Suppressor macrophage treated with lipopolysaccharide for 4 hours (primary cell): ENCODE data around the gene SEZ6L2.
A peak's percentile ranks its signal among the peaks of the same experiment; 100 is the strongest.
"Not testable (repeated sequence)": the region's sequence is repeated elsewhere in the genome, so short reads cannot be mapped to it uniquely, and the experiment has no call there.

Source experiments
- DNase-seq: peaks from one replicate; pipeline ENCODE4 v3.0.0-alpha.2; 2020

Gene SEZ6L2

DNA sequence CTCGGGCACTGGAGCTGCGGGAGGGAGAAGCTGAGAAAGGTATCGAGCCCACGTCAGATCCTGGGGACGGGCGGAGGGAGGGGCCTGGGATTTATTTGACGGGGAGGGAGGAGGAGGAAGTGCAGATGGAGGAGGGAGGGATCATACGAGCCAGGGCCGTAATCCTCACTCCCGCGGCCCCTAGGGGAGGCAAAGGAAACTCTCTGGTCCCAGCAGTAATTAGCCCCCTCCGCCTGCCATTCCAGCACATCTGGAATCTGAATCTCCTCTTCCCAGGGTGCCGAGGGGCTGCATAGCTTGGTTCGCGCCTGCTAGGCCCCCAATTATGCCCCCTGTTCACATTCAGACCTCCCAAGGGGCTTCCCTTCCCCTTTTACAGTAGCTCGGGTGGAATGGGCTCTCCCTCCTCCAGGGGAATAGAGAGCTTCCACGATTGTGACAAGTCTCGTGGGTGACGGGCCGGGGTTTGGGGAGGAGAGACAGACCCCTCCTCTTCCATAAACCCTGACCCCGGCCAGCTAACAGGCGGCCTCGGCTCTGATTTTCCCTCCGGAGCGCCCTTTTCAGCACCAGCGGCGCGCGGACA is at the start of gene SEZ6L2:
TSS of gene SEZ6L2 (minus strand) at position 35 of the 586 bp plus-strand sequence. CDS start 531 bp downstream, outside the sequence.
- DNase-seq = peak; percentile 76

DNA sequence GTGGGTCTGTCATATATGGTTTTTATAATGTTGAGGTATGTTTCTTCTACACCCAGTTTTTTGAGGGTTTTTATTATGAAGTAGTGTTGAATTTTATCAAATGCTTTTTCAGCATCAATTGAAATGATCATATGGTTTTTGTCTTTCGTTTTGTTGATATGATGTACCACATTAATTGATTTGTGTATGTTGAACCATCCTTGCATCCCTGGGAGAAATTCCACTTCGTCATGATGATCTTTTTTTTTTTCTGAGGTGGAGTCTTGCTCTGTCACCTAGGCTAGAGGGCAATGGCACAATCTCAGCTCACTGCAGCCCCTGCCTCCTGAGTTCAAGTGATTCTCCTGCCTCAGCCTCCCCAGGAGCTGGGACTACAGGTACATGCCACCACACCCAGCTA is 48.5 kb upstream of the SEZ6L2 start:
- no peak for DNase-seq

DNA sequence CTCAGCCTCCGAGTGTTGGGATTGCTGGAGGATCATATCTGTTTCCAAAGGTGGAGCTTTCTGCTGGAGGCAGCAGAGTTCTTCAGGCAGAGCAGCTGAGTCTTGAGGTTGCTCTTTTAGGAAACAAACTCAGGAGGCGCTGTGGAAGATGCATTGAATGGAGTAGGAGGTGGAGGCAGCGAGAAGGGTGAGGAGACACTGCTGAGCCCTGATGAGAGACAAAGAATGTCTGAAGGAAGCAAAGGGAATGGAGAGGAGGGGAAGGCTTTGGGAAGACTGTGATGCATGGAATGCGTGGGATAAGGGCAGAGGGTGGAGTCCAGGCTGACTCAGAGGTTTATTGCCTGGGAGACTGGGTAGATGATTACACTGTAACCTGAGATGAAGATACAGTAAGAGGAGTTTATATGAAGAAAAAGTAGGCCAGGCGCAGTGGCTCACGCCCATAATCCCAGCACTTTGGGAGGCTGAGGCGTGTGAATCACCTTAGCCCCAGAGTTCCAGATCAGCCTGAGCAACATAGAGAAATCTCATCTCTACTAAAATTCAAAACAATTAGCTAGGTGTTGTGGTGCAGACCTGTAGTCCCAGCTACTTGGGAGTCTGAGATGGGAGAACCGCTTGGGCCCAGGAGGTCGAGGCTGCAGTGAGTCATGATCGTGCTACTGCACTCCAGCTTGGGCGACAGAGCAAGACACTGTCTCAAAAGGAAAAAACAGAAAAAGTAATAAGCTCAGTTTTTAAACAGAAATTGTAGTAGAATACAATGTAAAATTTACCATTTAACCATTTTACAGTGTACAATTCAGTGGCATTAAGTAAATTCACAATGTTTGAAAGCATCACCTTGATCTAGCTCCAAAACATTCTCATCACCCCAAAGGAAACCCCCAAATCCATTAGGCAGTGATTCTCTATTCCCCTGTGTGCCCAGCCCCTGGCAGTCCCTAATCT is 44.8 kb upstream of the SEZ6L2 start:
- DNase-seq = no peak

DNA sequence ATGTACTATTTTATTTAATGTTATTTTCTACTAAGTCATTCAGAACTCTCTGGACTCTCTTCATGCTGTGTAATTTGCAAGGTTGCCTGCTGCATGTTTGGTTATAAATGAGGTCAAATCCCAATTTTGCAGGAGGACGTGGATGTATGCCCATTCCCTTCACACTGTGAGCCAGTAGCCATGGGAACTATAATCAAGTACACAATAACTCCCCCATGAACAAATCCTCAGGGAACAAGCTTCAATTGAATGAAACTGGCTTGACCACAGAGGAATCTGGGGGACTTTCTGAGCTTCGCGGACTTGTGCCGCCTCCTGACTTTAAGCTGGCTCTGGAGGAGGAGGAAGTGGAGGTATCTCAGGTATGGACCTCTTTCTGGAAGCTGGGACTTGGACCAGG is 41.3 kb upstream of the SEZ6L2 start:
- no peak for DNase-seq

DNA sequence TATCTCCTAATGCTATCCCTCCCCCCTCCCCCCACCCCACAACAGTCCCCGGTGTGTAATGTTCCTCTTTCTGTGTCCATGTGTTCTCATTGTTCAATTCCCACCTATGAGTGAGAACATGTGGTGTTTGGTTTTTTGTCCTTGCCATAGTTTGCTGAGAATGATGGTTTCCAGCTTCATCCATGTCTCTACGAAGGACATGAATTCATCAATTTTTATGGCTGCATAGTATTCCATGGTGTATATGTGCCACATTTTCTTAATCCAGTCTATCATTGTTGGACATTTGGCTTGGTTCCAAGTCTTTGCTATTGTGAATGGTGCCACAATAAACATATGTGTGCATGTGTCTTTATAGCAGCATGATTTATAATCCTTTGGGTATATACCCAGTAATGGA is 32.4 kb upstream of the SEZ6L2 start:
- DNase-seq = not testable (repeated sequence)

DNA sequence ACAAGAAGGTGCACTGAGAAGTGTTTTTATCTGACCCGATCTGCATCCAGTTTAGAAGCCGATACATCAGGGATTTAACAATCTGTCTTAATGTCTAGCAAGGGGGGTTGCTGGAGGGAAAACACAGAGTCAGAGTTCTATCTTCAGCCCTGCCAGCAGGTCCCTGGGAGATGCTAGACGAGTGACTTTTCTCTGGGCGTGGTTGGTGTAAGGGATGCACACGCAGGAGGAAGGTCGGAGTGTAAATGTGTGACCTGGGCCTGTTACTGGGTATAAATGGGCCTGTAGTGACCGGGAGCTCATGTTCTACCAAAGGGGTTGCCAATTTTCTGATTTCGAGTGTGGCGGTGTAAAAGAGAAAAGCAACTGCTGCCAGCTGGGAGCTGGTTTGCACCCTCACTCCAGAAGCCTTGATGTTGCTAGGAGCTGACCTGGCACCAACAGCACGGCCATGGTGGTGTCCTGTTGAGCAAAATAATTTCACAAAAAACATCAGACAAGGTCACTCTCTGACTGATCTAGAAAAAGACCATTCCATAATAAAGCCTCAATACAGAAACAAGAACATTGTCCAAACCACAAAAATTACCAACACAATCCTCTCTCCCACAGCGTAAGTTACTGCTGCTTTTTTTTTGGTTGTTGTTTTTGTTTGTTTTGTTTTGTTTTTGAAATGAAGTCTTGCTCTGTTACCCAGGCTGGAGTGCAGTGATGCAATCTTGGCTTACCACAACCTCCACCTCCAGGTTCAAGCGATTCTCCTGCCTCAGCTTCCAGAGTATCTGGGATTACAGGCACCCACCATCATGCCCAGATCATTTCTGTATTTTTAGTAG is 27.9 kb upstream of the SEZ6L2 start:
- no peak for DNase-seq

DNA sequence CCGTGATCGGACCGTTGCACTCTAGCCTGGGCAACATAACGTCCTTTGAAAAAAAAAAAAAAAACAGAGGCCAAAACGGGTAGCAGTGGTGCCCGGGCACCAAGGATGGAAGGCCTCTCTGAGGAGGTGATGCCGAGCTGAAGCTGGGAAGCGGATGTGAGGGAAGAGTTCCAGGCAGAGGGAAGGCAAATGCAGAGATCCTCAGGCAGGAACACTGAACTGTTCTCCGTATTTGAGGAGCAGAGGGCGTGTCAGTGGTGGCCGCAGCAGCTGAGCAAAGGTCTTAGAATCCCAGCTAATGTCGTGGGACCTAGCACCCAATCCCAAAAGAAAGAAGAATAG is 27.3 kb upstream of the SEZ6L2 start:
- DNase-seq = no peak

DNA sequence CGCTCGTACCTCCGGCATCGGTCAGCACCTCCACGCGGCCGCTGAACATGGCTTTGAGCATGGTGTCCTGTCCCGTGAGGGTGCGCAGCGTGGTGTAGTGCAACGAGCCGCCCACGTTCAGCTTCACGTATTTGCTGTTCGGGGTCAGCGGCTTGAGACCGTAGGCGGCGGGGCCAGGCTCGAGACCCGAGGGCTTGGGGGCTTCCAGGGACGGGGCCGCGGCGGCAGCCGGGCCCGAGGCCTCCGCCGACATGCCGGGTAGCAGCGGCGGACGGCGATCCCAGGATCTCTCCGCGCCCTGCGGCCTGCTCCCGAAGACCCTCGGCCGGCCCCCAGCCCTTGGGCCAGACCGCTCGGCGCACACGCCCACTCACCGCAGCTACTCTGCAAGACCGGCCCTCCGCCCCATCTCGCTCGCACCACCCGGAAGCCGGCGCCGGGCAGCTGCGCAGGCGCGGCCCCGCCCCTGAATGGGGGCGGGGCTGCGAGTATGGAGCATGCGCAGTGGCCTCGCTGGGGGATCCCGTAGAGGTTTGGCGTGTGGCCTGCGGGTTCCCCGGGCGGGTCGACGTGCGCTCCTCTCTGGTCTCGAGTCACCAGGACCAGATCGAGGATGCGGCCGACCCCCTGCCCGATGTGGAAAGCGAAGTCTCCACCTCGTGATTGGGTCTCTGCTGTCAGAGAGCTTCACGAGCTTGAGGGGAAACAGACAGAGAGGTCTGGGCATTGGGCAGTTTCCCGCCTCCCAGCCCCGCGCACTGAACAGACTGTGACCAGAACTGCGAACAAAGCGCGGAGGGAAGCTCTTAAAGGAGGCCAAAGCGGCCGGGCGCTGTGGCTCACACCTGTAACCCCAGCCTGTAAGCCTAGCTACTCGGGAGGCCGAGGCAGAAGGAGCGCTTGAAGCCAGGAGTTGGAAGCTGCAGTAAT is 26.7 kb upstream of the SEZ6L2 start, which contains the start of gene KCTD13:
TSS of gene KCTD13 (minus strand) at position 446 of the 930 bp plus-strand sequence. CDS start at position 253, 193 bp downstream.
- peak; percentile 94 for DNase-seq

DNA sequence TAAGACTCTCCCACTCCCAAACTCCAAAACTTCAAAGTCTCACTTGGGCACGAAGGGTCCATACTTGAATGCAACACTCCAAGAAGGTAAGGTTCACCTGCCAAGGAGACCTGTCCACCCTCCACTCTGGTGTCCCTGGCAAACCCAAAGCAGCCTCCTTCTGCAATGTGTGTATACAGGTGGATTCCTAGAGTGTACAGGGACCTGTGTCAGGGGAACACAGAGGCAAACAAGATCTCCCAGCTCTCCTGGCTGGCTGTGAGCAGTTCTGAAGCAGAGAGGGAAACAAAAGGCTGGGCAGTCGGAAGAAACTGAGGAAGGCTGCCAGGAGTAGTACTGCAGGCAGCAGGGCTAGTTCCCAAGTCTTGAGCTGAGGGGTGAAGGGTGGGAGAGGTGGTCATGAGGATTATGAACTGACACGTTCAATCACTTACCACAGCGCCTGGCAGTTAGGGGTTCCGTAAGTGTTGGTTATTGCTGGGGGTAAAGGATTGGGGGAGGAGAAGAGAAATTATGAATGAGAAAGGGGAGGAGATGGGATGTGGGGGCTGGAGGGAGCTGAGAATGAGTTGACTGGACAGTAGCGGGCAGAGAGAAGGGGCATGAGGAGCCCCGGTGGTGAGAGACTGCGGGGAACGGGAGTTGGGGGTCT is 25.9 kb upstream of the SEZ6L2 start:
- peak; percentile 22 for DNase-seq

DNA sequence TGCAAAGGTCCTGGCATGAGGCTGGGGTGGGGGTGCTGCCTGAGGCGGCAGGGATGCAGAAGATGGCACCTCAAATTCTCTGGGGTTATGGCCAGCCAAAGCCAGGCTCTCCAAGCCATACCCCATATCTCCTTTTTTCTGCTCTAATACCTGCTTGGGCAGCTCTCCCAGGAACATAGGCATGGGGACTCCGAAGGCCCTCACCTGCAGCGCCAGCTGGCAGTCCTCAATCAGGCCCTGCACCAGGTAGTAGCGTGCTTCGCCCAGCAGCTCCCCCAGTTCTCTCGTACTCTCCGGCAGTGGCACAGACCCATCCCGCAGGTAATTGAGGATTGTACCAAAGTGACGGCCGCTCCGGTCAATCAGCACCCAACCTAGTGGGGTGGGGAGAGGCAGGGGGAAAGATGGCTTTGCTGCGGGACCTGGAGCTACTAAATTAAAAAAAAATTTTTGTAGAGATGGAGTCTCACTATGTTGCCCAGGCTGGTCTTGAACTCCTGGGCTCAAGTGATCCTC is 23.7 kb upstream of the SEZ6L2 start:
- DNase-seq = no peak

DNA sequence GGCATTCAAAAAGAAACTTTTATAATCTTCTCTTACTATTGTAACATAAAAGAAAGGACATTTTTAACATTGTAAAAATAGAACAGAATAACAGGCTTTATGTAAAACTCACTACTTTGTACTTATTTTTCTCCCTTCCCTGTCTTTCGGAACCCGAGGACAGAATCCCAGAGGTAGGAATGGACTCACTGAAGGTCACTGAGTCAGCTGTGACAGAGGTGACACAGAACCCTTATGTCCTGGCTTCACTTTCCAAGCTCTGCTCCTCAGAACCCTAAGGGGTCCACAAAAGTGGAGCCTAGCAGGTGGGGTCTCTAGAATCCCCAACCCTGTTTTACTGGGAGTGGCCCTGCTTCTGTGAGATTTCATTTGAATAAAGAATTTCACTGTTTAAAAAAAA is 23.0 kb upstream of the SEZ6L2 start:
- no peak for DNase-seq

DNA sequence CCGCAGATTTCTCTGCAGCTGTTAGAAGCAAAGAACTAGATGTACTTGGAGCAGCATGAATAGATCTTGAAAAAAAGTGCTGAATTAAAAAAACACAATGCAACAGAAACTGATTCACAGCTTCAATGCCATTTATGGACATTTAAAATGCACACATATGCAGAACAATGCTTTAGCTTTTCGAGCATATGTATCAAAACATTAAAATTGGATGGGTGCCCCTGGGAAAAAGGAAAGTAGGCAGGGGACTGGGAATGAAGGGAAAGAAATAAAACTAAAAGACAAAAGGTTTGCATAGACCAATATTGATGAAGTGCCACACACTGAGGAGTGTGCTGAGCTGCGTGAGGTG is 21.7 kb upstream of the SEZ6L2 start:
- DNase-seq = no peak

DNA sequence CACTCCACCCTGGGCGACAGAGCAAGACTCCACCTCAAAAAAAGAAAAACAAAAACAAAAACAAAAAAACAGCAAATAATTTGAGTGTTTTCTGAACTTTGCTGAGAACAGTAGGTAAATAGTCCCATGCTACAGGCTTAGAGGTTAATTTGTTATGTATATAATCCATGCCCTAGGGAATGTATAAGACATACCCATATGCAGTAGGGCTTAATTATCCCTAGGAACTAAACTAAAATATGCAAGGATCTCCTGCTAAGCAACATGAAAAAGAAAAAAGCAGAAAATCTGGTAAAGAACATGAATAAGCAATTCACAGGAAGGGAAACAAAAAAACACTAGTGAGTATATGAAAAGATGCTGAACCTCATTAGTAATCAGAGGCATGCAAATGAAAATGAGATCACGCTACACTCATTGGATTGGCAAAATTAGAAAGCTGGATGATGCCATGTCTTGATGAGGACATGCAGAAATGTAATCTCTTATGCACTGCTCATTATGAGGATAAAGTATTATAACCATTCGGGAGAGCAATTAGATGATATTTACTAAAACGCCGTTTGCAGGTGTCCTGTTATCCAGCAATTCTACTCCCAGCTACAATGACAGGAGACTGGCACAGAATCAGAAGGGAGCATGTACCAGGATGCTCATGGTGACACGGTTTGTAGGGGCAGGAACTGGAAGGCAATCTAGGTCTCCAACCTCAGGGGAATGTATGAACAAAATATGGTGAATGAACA is 21.1 kb upstream of the SEZ6L2 start:
- no peak for DNase-seq

DNA sequence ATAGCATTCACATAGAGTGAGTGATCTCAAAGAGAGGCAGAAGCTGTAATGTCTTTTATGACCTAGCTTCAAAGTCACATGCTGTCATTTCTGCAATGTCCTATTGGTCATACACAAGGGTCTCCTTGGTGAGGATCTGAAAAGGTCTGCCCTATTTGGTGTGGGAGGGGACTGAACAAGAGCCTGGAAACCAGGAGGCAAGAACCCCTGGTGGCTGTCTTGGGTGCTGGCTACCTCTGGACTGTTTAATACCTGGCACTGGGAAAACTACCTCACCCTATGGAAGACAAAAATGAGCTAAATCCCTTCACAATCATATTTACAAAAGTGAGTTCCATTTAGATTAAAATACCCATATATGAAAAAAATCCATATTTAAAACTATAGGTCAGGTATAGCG is 17.6 kb upstream of the SEZ6L2 start:
- no peak for DNase-seq

DNA sequence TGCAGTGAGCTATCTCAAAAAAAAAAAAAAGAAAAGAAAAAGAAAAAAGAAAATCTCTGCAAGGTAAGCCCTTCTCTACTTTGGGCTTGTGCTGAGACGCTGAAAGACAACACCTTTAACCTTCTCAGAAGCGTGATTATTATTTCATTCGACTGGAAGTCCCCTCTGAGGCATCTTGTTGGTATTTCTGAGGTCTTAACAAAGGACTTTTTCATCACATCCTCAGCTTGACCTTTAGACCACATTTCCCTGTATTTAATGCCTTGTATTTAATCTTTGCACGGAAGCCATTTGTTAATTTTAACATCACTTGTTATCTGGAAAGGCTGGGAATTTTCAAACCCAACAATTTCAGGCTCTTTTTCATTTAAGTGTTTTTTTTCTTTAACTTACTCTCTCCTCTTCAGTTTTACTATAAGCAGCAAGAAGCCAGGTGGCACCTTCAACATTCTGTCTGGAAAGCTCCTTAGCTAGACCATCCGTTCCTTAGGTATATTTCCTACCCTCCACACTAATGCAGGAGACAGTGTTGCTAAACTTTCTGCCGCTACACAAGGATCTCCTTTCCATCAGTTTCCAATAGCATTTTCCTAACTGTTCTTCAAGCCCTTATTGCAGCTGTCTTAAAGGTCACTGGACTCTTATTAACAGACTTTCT is 16.4 kb upstream of the SEZ6L2 start:
- DNase-seq = no peak

DNA sequence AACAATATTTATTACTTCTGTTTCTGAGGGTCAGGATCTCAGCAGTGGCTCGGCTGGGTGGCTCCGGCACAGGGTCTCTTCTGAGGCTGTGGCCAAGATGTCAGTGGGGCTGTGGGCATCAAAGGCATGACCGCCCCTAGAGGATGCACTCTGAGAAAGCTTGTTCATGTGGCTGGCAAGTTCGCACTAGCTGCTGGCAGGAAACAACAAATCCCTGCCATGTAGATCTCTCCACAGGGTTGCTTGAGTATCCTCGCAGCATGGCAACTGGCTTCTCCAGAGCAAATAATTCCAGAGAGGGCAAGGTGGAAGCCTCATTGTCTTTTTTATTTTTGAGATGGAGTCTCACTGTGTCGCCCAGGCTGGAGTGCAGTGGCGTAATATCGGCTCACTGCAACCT is 14.2 kb upstream of the SEZ6L2 start:
- DNase-seq = no peak

DNA sequence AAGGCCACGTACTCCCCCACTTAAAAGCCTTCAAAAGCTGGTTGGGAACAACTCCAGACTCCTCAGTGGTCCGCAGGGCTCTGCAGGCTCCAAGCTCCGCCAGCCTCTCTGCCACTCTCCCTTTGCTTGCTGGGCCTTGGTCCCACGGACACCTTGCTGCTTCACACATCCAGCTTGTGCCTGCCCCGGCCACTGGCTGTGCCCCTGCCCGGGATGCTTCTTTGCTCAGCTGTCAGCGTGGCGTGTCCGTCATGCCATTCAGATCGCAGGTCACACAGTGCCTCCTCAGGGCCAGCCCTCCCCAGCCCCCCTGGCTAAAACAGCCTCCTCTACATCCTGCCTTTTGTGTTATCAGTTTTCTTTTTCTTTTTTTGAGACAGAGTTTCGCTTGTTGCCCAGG is 12.7 kb upstream of the SEZ6L2 start:
- DNase-seq = no peak

DNA sequence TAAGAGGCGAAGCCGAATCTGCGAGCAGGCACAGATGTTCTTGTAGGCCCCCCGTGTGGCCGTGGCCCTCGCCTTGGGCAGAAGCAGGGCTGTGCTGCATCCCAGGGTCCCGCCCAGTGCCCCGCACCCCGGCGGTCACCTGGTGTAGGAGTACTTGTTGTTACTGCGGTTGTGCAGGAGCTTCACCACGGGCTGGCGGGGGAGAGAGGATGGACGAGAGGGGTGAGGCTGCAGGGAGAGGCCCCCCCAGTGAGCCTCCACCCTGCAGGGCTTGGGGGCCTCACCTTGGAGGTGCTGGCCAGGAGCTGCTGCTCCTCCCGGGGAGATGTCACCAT is 12.3 kb upstream of the SEZ6L2 start:
- no peak for DNase-seq

DNA sequence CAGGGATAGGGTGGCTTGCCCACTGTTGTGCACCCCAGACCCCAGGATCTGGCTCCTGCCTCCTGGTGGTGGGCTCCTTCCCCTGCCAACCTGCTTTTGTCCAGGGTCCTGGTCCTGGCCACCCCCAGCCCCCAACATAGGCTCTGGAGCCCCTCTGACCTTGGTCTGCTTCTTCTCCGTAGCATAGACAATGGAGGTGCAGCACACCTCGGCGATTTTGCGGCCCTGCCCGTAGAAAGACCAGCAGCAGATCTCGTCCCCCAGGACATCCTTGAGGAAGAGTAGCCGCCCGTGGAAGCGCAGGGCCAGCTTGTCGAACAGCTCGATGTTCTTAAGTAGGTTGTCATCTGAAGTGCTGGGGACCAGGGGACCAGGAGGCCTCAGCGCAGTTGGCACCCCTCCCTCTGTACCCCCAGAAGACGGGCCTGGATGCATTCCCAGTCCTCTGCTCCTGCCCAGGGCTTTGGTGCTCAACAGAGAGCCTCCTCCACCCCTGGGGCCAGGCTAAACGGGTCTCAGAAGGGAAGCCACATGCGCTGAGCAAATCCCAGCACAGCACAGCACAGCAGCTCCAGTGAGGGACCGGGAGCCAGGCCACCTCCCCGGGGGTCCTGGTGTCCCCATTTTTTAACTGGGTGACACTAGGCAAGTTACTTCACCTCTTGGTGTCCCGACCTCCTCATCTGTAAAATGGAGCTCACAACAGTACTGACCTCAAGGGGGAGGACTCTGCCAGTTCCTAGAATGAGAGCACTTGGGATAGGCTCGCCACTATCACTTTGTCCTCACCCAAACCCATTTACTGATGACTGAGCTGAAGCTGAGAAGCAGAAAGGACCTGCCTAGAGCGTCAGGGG is 11.7 kb upstream of the SEZ6L2 start:
- no peak for DNase-seq
